ENCODE data around the gene ZNF774. TPM values are rescaled to one million over a fixed set of nuclear protein-coding genes. Genes with fewer than 3 reads are reported as not detected.
"Not testable (repeated sequence)": the region's sequence is repeated elsewhere in the genome, so short reads cannot be mapped to it uniquely, and the experiment has no call there.

The ZNF774 gene
- total RNA-seq, 4 donors from 2014 or later: 0.51 to 5.5 (median 3.8) TPM

DNA sequence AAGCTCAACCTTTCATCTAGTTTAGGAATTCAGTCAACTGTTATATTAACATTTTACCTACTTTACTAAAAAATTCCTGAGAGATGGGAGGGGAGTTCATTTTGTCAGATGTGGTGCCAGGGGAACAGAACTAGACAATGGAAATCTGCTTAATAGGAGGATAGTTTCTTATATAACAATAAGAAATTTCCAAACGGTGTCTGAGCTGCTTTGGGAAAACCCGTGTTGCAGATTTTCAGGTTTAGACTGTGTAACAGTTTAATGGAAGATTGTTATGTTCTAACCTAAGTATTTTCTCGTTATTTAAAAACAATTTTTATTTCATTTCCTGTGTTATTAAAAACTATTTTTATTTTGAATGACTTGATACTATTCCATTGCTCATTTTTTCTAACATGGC lies 55.3 kb downstream of the ZNF774 start:
- Histone ChIP-seq H3K27ac (peak overlapping the region; percentile 85 to 96), H3K4me1 (peaks cover 17 to 28% of the 10 kb centered on the region in 2 donors)
- intact Hi-C loops (cut with DNase I; ENCODE audit: low total_unique reads): no loop called here

DNA sequence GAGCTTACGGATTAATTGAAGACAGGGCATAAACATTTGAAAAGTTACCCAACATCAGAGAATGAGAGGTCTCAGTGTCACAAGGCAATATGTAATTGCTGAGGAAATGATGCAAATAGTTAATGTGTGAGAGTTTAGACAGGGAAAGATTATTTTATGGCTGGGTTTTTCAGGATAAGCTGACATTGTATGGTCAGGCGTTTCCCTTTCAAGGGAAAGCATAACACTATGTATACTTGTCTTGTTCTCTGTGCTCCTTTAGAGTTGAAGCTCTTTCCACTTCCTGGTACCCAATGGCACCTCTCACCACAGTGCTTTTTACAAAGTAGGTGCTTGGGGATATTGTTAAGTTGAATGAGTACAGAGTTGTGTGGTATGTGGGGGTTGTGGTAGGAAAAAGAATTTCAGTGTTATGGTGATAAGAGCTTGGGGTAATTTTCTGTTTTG lies 55.8 kb downstream of the ZNF774 start:
- Histone ChIP-seq H3K27ac (peak overlapping the region; percentile 85 to 96), H3K36me3 (no peaks in the 10 kb centered on the region), H3K9me3 (no peaks in the 10 kb centered on the region), H3K27me3 (no peaks in the 10 kb centered on the region), H3K4me1 (peaks cover 16 to 28% of the 10 kb centered on the region in 2 donors), H3K4me3 (no peak overlapping the region)
- DNase-seq: no peak
- intact Hi-C loops (cut with DNase I; ENCODE audit: low total_unique reads): no loop called here
- TF ChIP-seq POLR2A (IDR thresholded peaks at IDR 0.05): no peak
- TF ChIP-seq, protein P1, sequence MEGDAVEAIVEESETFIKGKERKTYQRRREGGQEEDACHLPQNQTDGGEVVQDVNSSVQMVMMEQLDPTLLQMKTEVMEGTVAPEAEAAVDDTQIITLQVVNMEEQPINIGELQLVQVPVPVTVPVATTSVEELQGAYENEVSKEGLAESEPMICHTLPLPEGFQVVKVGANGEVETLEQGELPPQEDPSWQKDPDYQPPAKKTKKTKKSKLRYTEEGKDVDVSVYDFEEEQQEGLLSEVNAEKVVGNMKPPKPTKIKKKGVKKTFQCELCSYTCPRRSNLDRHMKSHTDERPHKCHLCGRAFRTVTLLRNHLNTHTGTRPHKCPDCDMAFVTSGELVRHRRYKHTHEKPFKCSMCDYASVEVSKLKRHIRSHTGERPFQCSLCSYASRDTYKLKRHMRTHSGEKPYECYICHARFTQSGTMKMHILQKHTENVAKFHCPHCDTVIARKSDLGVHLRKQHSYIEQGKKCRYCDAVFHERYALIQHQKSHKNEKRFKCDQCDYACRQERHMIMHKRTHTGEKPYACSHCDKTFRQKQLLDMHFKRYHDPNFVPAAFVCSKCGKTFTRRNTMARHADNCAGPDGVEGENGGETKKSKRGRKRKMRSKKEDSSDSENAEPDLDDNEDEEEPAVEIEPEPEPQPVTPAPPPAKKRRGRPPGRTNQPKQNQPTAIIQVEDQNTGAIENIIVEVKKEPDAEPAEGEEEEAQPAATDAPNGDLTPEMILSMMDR (IDR thresholded peaks at IDR 0.05): no peak

More for the DNA sequence above, 55.3 kb downstream of the ZNF774 start:
- no peaks in the 10 kb centered on the region for H3K36me3 ChIP-seq
- no peaks in the 10 kb centered on the region for H3K27me3 ChIP-seq
- no peak for TF ChIP-seq POLR2A (IDR thresholded peaks at IDR 0.05)
- TF ChIP-seq, protein P1 (IDR thresholded peaks at IDR 0.05): no peak
- no peaks in the 10 kb centered on the region for H3K9me3 ChIP-seq
- H3K4me3 ChIP-seq: no peak overlapping the region
- no peak for DNase-seq

DNA sequence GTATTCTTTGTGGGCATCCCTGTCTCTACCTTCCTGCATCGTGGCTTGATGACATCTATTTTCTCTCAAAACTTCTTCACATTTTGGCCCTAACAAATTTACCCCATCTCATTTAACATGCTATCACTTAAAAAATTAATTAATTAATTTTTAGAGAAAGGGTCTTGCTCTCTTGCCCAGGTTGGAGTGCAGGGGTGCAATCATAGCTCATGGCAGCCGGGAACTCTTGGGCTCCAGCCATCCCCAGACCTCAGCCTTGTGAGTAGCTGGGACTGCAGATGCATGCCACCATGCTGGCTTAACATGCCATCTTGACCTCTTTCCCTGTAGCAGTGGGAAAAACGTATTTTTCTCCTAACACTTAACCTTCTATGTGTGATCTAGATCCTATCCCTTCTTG lies 56.6 kb downstream of the ZNF774 start:
- peak overlapping the region; percentile 85 to 96 for H3K27ac ChIP-seq
- no peaks in the 10 kb centered on the region for H3K9me3 ChIP-seq
- no peak for DNase-seq
- TF ChIP-seq, protein P1 (IDR thresholded peaks at IDR 0.05): no peak
- no peak for TF ChIP-seq POLR2A (IDR thresholded peaks at IDR 0.05)
- H3K36me3 ChIP-seq: no peaks in the 10 kb centered on the region
- intact Hi-C loops (cut with DNase I; ENCODE audit: low total_unique reads): no loop called here
- no peaks in the 10 kb centered on the region for H3K27me3 ChIP-seq
- H3K4me1 ChIP-seq: peaks cover 16 to 28% of the 10 kb centered on the region in 2 donors
- no peak overlapping the region for H3K4me3 ChIP-seq

DNA sequence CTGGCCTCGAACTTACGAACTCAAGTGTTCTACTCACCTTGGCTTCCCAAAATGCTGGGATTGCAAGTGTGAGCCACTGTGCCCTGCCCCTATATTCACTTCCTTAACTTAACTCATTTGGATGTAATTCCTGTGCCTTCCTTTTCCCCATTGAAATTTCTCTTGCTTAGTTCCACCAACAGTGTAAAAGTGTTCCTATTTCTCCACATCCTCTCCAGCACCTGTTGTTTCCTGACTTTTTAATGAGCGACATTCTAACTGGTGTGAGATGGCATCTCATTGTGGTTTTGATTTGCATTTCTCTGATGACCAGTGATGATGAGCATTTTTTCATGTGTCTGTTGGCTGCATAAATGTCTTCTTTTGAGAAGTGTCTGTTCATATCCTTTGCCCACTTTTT lies 57.5 kb downstream of the ZNF774 start:
- H3K36me3 ChIP-seq; intact Hi-C loops (cut with DNase I; ENCODE audit: low total_unique reads); H3K4me3 ChIP-seq; H3K9me3 ChIP-seq; H3K27me3 ChIP-seq; DNase-seq: not testable (repeated sequence)
- Histone ChIP-seq H3K4me1 (peaks cover 16 to 29% of the 10 kb centered on the region in 2 donors), H3K27ac (peak overlapping the region in 1 of 2 donors; percentile 96)

DNA sequence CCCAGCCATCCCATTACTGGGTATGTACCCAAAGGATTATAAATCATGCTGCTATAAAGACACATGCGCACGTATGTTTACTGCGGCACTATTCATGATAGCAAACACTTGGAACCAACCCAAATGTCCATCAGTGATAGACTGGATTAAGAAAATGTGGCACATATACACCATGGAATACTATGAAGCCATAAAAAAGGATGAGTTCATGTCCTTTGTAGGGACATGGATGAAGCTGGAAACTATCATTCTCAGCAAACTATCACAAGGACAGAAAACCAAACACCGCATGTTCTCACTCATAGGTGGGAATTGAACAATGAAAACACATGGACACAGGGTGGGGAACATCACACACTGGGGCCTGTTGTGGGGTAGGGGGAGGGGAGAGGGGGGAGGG lies 58.2 kb downstream of the ZNF774 start:
- H3K36me3 ChIP-seq; H3K4me3 ChIP-seq; H3K27me3 ChIP-seq; DNase-seq; H3K27ac ChIP-seq; H3K9me3 ChIP-seq; intact Hi-C loops (cut with DNase I; ENCODE audit: low total_unique reads): not testable (repeated sequence)
- peaks cover 12 to 36% of the 10 kb centered on the region in 2 donors for H3K4me1 ChIP-seq

DNA sequence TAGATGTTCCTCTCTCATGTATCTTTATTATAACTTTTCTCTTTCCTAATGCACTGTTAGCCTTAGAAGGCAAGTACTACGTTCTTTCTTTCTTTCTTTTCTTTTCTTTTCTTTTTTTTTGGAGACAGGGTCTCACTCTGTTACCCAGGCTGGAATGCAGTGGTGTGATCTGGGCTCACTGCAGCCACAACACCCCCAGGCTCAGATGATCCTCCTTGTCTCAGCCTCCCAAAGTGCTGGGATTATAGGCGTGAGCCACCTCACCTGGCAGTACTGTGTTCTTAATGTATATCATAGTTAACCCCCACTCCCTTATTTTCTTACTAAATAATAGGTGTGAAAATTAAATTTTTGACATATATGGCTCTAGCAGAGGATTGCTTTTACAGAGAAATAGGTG lies 59.1 kb downstream of the ZNF774 start:
- H3K27ac ChIP-seq: peak overlapping the region; percentile 38 to 66
- no peak for TF ChIP-seq POLR2A (IDR thresholded peaks at IDR 0.05)
- TF ChIP-seq, protein P1 (IDR thresholded peaks at IDR 0.05): no peak
- intact Hi-C loops (cut with DNase I; ENCODE audit: low total_unique reads): no loop called here
- H3K27me3 ChIP-seq: no peaks in the 10 kb centered on the region
- no peaks in the 10 kb centered on the region for H3K36me3 ChIP-seq
- no peaks in the 10 kb centered on the region for H3K9me3 ChIP-seq
- no peak overlapping the region for H3K4me3 ChIP-seq
- no peak for DNase-seq
- peaks cover 7 to 32% of the 10 kb centered on the region in 2 donors for H3K4me1 ChIP-seq

Small RNAs within 50 kb of the gene (small RNA-seq; reads per million reads assigned to genes)
- gene NDUFA3P4: not detected

Other genes starting within 250 kb of the ZNF774 start
- gene IDH2, start 249.8 kb upstream of the ZNF774 start, total RNA-seq: 10 to 100 TPM in 3 of 4 donors, 1 to 10 TPM in 1; 4.1 to 93.8 (median 21.5) TPM
- 10 to 100 TPM in 3 of 4 donors, 1 to 10 TPM in 1; 6.7 to 50.1 (median 22.8) TPM for gene SEMA4B, start 151.0 kb upstream of the ZNF774 start, total RNA-seq
- gene CIB1, start 118.3 kb upstream of the ZNF774 start, total RNA-seq: 10 to 100 TPM in 3 of 4 donors, 1 to 10 TPM in 1; 9.5 to 80.7 (median 49.2) TPM
- gene GDPGP1, start 118.1 kb upstream of the ZNF774 start, total RNA-seq: 10 to 100 TPM in 1 of 4 donors, 1 to 10 TPM in 1, under 1 TPM in 2; under 0.01 to 15.0 (median 4.0) TPM
- gene TTLL13, start 102.7 kb upstream of the ZNF774 start, total RNA-seq: under 1 TPM in 1 of 4 donors, not detected in 3; 0.41 TPM
- gene NGRN, start 86.6 kb upstream of the ZNF774 start, total RNA-seq: 100 to 1,000 TPM in 1 of 4 donors, 10 to 100 TPM in 3; 35.6 to 119 (median 69.4) TPM
- gene IQGAP1, start 36.0 kb downstream of the ZNF774 start, total RNA-seq: 100 to 1,000 TPM; 195 to 777 (median 290) TPM
- 10 to 100 TPM; 18.4 to 89.4 (median 40.9) TPM for gene CRTC3, start 177.6 kb downstream of the ZNF774 start, total RNA-seq

All from uterus (tissue), 4 donors.